ENCODE measurements around the gene AGBL4. TPM values are rescaled to one million over a fixed set of nuclear protein-coding genes. Genes with fewer than 3 reads are reported as not detected.
"Not testable (repeated sequence)": the region's sequence is repeated elsewhere in the genome, so short reads cannot be mapped to it uniquely, and the experiment has no call there.

The AGBL4 gene
- total and polyA plus RNA-seq, 7 experiments from 2014 or later = 0.27 TPM; not detected in 6

DNA sequence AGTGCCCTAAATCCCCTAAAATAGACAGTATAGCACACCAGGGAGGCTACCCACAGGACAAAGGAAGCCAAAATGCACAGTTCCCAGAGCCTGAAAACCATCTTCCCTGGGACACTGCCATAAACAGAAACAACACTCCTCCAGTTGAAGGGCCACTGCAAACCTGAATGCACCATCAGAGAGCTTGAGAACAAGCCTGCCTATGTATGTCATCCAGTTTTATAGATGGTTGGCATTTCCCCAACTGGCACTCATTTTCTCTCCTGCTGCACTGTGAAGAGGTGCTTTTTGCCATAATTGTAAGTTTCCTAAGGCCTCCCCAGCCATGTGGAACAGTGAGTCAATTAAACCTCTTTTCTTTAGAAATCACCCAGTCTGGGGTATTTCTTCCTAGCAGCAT is 169.0 kb downstream of the AGBL4 start:
- H3K4me3 Mint-ChIP-seq = no peak overlapping the region
- ChIA-PET CTCF (no interaction called here), POLR2A (no interaction called here)
- peaks cover 0 to 21% (median 2%) of the 10 kb centered on the region in 11 donors for H3K9me3 Mint-ChIP-seq
- Histone ChIP-seq H3K27ac (ENCODE audit: low read depth, low read length) (no peak overlapping the region), H3K27me3 (ENCODE audit: control insufficient read depth in 2 of 2, insufficient read depth in 2 of 2, low read length in 2 of 2) (no peaks in the 10 kb centered on the region), H3K4me1 (ENCODE audit: control insufficient read depth in 2 of 2, insufficient read depth in 2 of 2, low read length in 2 of 2) (no peaks in the 10 kb centered on the region), H3K9me3 (ENCODE audit: control insufficient read depth in 2 of 3, low read length in 3 of 3) (no peaks in the 10 kb centered on the region), H3K36me3 (ENCODE audit: control insufficient read depth in 2 of 3, insufficient read depth in 3 of 3, low read length in 3 of 3) (no peaks in the 10 kb centered on the region), H3K4me3 (ENCODE audit: low read length) (no peak overlapping the region)
- intact Hi-C loops (cut with micrococcal nuclease) = no loop called here
- H3K27ac Mint-ChIP-seq = no peak overlapping the region
- peaks cover 0 to 5% (median 0%) of the 10 kb centered on the region in 5 donors for H3K27me3 Mint-ChIP-seq
- no peak for ATAC-seq
- no peaks in the 10 kb centered on the region for H3K4me1 Mint-ChIP-seq
- DNase-seq = no peak
- H3K36me3 Mint-ChIP-seq = no peaks in the 10 kb centered on the region

DNA sequence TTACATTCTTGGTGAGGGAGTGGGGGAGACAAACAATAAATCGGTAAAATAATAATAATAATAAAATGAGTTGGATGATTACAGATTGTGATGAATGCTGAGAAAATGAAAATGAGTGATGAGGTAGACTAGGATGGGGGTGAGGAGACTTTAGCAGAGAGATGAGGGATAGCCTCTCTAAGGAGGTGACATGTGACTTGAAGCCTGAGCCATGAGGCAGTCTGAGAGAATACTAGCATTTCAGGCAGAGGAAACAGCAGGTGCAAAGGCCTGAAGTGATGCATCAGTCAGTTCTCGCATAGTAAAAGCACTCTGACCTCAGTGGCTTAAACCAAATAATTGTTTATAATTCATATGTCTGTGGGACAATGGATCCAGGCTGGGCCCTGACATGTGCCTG is 181.2 kb downstream of the AGBL4 start:
- H3K27me3 Mint-ChIP-seq = peaks cover 0 to 10% (median 0%) of the 10 kb centered on the region in 5 donors
- no peak for ATAC-seq
- no peak overlapping the region for H3K4me3 ChIP-seq (ENCODE audit: low read length)
- CTCF ChIA-PET = no interaction called here
- intact Hi-C loops (cut with micrococcal nuclease) = no loop called here
- DNase-seq = no peak
- H3K4me1 Mint-ChIP-seq = no peaks in the 10 kb centered on the region
- peaks cover 18 to 84% (median 37%) of the 10 kb centered on the region in 11 donors for H3K9me3 Mint-ChIP-seq
- peaks cover 0 to 25% (median 0%) of the 10 kb centered on the region in 3 experiments for H3K9me3 ChIP-seq (ENCODE audit: control insufficient read depth in 2 of 3, low read length in 3 of 3)
- no peak overlapping the region for H3K4me3 Mint-ChIP-seq
- H3K36me3 ChIP-seq (ENCODE audit: control insufficient read depth in 2 of 3, insufficient read depth in 3 of 3, low read length in 3 of 3) = no peaks in the 10 kb centered on the region
- POLR2A ChIA-PET = no interaction called here
- H3K4me1 ChIP-seq (ENCODE audit: control insufficient read depth in 2 of 2, insufficient read depth in 2 of 2, low read length in 2 of 2) = no peaks in the 10 kb centered on the region
- no peaks in the 10 kb centered on the region for H3K27me3 ChIP-seq (ENCODE audit: control insufficient read depth in 2 of 2, insufficient read depth in 2 of 2, low read length in 2 of 2)
- no peak overlapping the region for H3K27ac Mint-ChIP-seq
- peaks cover 0 to 15% (median 3%) of the 10 kb centered on the region in 5 donors for H3K36me3 Mint-ChIP-seq
- no peak overlapping the region for H3K27ac ChIP-seq (ENCODE audit: low read depth, low read length)

DNA sequence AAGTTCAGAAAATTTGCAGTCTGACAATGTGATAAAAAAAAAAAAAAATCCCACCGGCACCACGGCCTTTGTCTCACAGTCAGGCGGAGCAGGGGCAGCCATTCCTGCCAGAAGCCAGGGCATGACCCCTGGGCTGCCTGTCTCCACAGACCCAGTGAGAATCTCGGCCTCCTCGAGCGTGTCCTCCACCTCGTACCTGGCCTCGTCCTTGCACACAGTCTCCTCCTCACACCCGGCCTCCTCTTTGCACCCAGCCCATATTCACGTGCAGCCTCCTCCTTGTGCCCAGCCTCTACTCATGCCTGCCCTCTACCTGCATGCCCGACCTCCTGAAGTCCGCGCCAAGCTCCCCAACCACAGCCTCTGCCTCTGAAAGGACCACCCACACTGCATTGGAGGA is 182.0 kb downstream of the AGBL4 start:
- ChIA-PET CTCF (no interaction called here), POLR2A (no interaction called here)
- no peak overlapping the region for H3K27ac Mint-ChIP-seq
- ATAC-seq (no peak), DNase-seq (no peak)
- no peaks in the 10 kb centered on the region for H3K4me1 Mint-ChIP-seq
- H3K9me3 Mint-ChIP-seq = peaks cover 18 to 78% (median 35%) of the 10 kb centered on the region in 11 donors
- no peaks in the 10 kb centered on the region for H3K36me3 ChIP-seq (ENCODE audit: control insufficient read depth in 2 of 3, insufficient read depth in 3 of 3, low read length in 3 of 3)
- peaks cover 0 to 15% (median 3%) of the 10 kb centered on the region in 5 donors for H3K36me3 Mint-ChIP-seq
- H3K9me3 ChIP-seq (ENCODE audit: control insufficient read depth in 2 of 3, low read length in 3 of 3) = peaks cover 0 to 25% (median 0%) of the 10 kb centered on the region in 3 experiments
- H3K4me1 ChIP-seq (ENCODE audit: control insufficient read depth in 2 of 2, insufficient read depth in 2 of 2, low read length in 2 of 2) = no peaks in the 10 kb centered on the region
- no peak overlapping the region for H3K27ac ChIP-seq (ENCODE audit: low read depth, low read length)
- peaks cover 0 to 5% (median 0%) of the 10 kb centered on the region in 5 donors for H3K27me3 Mint-ChIP-seq
- no peaks in the 10 kb centered on the region for H3K27me3 ChIP-seq (ENCODE audit: control insufficient read depth in 2 of 2, insufficient read depth in 2 of 2, low read length in 2 of 2)
- intact Hi-C loops (cut with micrococcal nuclease) = no loop called here
- H3K4me3 ChIP-seq (ENCODE audit: low read length) = no peak overlapping the region
- no peak overlapping the region for H3K4me3 Mint-ChIP-seq

DNA sequence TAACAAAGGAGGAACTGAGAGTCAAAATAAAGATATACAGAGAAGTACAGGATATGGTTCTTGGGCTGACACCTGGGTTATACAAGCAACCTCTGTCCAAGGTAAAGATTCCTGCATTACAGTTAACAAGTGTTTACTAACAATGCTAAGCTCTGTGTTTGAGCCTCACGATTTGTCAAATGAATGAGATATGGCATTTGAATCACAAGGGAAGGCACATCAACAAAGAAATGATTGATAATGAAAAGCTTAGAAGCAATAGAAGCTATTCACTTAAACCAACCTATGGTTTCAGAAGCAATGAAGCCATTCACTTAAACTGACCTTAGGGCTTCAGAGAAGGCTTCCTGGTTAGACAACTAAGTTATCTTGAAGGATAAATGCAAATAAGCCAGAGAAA is 199.5 kb downstream of the AGBL4 start:
- Histone ChIP-seq H3K27ac (ENCODE audit: low read depth, low read length) (no peak overlapping the region), H3K9me3 (ENCODE audit: control insufficient read depth in 2 of 3, low read length in 3 of 3) (no peaks in the 10 kb centered on the region), H3K4me3 (ENCODE audit: low read length) (no peak overlapping the region), H3K4me1 (ENCODE audit: control insufficient read depth in 2 of 2, insufficient read depth in 2 of 2, low read length in 2 of 2) (no peaks in the 10 kb centered on the region), H3K36me3 (ENCODE audit: control insufficient read depth in 2 of 3, insufficient read depth in 3 of 3, low read length in 3 of 3) (no peaks in the 10 kb centered on the region), H3K27me3 (ENCODE audit: control insufficient read depth in 2 of 2, insufficient read depth in 2 of 2, low read length in 2 of 2) (no peaks in the 10 kb centered on the region)
- Mint-ChIP-seq H3K4me1 (no peaks in the 10 kb centered on the region), H3K36me3 (peaks cover 0 to 3% (median 0%) of the 10 kb centered on the region in 5 donors), H3K27me3 (no peaks in the 10 kb centered on the region), H3K9me3 (peaks cover 0 to 36% (median 5%) of the 10 kb centered on the region in 11 donors), H3K4me3 (no peak overlapping the region), H3K27ac (no peak overlapping the region)
- POLR2A ChIA-PET = no interaction called here
- DNase-seq (no peak), ATAC-seq (no peak)
- CTCF ChIA-PET = no interaction called here
- intact Hi-C loops (cut with micrococcal nuclease) = no loop called here

DNA sequence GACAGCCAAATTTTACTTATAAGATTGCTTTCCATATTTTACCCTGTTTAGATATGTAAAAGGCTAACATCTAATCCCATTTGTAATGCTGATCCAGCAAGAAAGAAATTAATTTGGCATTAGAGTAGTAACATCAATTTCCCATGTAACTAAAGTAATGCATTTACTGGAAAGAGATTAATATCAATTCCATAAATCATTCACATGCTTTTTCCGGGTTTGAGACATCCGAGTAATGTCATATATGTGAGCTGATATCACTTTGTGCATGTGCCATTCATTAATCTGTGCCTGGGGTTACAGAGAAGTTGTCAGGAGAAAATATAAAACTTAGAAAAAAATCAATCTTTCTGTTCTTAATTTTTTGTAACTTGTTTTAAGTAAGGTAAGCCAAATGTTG is 206.1 kb downstream of the AGBL4 start:
- Histone ChIP-seq H3K9me3 (ENCODE audit: control insufficient read depth in 2 of 3, low read length in 3 of 3) (no peaks in the 10 kb centered on the region), H3K4me1 (ENCODE audit: control insufficient read depth in 2 of 2, insufficient read depth in 2 of 2, low read length in 2 of 2) (no peaks in the 10 kb centered on the region), H3K36me3 (ENCODE audit: control insufficient read depth in 2 of 3, insufficient read depth in 3 of 3, low read length in 3 of 3) (no peaks in the 10 kb centered on the region), H3K27ac (ENCODE audit: low read depth, low read length) (no peak overlapping the region), H3K27me3 (ENCODE audit: control insufficient read depth in 2 of 2, insufficient read depth in 2 of 2, low read length in 2 of 2) (no peaks in the 10 kb centered on the region), H3K4me3 (ENCODE audit: low read length) (no peak overlapping the region)
- peaks cover 0 to 9% (median 0%) of the 10 kb centered on the region in 11 donors for H3K9me3 Mint-ChIP-seq
- no peaks in the 10 kb centered on the region for H3K36me3 Mint-ChIP-seq
- H3K4me1 Mint-ChIP-seq = no peaks in the 10 kb centered on the region
- CTCF ChIA-PET = no interaction called here
- H3K27me3 Mint-ChIP-seq = peaks cover 0 to 4% (median 0%) of the 10 kb centered on the region in 5 donors
- no peak overlapping the region for H3K4me3 Mint-ChIP-seq
- ATAC-seq (no peak), DNase-seq (no peak)
- intact Hi-C loops (cut with micrococcal nuclease) = no loop called here
- POLR2A ChIA-PET = no interaction called here
- no peak overlapping the region for H3K27ac Mint-ChIP-seq

DNA sequence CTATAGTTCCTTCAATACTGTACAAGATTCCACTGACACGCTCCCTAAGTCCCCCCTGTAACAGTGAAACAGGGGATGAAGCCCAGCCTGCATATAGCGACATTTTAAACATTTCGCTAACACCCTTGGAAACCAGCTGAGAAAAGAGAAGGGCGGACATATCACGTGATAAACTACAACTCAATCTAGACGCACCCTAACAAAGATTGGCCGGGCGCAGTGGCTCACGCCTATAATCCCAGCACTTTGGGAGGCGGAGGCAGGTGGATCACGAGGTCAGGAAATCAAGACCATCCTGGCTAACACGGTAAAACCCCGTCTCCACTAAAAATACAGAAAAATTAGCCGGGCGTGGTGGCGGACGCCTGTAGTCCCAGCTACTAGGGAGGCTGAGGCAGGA is 236.7 kb downstream of the AGBL4 start:
- H3K4me3 Mint-ChIP-seq; H3K27ac Mint-ChIP-seq; H3K4me1 ChIP-seq (ENCODE audit: control insufficient read depth in 2 of 2, insufficient read depth in 2 of 2, low read length in 2 of 2); H3K27me3 ChIP-seq (ENCODE audit: control insufficient read depth in 2 of 2, insufficient read depth in 2 of 2, low read length in 2 of 2); POLR2A ChIA-PET; intact Hi-C loops (cut with micrococcal nuclease); H3K36me3 ChIP-seq (ENCODE audit: control insufficient read depth in 2 of 3, insufficient read depth in 3 of 3, low read length in 3 of 3); CTCF ChIA-PET; H3K36me3 Mint-ChIP-seq; H3K9me3 Mint-ChIP-seq; ATAC-seq; DNase-seq; H3K27me3 Mint-ChIP-seq; H3K4me3 ChIP-seq (ENCODE audit: low read length); H3K27ac ChIP-seq (ENCODE audit: low read depth, low read length); H3K4me1 Mint-ChIP-seq; H3K9me3 ChIP-seq (ENCODE audit: control insufficient read depth in 2 of 3, low read length in 3 of 3): not testable (repeated sequence)

DNA sequence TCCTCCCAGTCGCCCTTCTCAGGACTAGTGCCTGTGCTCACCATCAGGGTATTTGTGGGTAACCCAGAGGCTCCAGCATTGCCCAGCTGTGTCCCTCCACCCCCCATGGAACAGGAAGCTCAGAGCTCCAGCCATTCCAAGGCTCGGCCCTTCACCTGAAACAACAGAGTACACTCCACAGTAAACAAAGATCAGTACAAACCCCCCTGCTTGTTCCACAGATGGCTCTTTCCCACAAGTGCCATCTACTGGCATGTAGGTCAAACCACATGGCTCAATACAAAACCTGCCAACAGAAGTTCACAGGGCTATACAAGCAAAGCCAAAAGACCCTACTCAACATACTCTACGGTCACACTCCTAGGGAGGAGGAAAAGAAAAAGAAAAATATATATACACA is 258.7 kb downstream of the AGBL4 start:
- Mint-ChIP-seq H3K4me3 (no peak overlapping the region), H3K4me1 (no peaks in the 10 kb centered on the region), H3K9me3 (peaks cover 5 to 42% (median 14%) of the 10 kb centered on the region in 11 donors), H3K27me3 (no peaks in the 10 kb centered on the region), H3K27ac (no peak overlapping the region), H3K36me3 (peaks cover 0 to 3% (median 0%) of the 10 kb centered on the region in 5 donors)
- CTCF ChIA-PET = no interaction called here
- H3K4me1 ChIP-seq (ENCODE audit: control insufficient read depth in 2 of 2, insufficient read depth in 2 of 2, low read length in 2 of 2) = no peaks in the 10 kb centered on the region
- POLR2A ChIA-PET = interaction anchor here (0.6 kb wide), 1 partner anchor 67 kb away, joined by 3 read pairs; no protein-coding TSS in a partner anchor
- no peaks in the 10 kb centered on the region for H3K27me3 ChIP-seq (ENCODE audit: control insufficient read depth in 2 of 2, insufficient read depth in 2 of 2, low read length in 2 of 2)
- H3K27ac ChIP-seq (ENCODE audit: low read depth, low read length) = no peak overlapping the region
- H3K4me3 ChIP-seq (ENCODE audit: low read length) = no peak overlapping the region
- H3K9me3 ChIP-seq (ENCODE audit: control insufficient read depth in 2 of 3, low read length in 3 of 3) = no peaks in the 10 kb centered on the region
- intact Hi-C loops (cut with micrococcal nuclease) = no loop called here
- no peaks in the 10 kb centered on the region for H3K36me3 ChIP-seq (ENCODE audit: control insufficient read depth in 2 of 3, insufficient read depth in 3 of 3, low read length in 3 of 3)
- ATAC-seq (no peak), DNase-seq (no peak)

All from naive thymus-derived CD4-positive, alpha-beta T cell (primary cell).